HG03135 (cell line): Measurements from ENCODE around the gene EHMT1.
"Not testable (repeated sequence)": the region's sequence is repeated elsewhere in the genome, so short reads cannot be mapped to it uniquely, and the experiment has no call there.

ENCODE experiments used
- ATAC-seq: cut with Tn5 transposase; IDR thresholded peaks from one replicate; pipeline ENCODE4 v1.9.1; 2021; ENCODE audit warnings: mild to moderate bottlenecking, moderate library complexity; ENCODE audit not compliant: unreplicated experiment

EHMT1 gene

DNA sequence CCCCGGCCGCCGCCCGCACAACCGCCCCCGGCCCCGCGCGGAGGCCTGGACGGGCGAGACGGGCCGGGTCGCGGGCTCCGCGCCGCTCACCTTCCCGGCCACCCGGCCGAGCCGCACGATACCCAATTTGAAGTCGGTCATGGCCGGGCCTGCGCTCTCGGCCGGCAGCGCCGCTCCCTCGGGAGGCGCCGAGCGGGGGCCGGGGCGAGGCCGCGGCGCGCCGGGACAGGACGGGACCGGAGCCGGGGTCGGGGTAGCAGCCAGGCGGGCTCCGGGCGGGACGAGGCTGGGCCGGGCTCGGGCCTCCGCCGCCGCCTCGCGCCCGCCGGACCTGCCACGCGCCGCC is 28.7 kb upstream of the EHMT1 start:
- ATAC-seq = no peak

- peak; percentile 82 for ATAC-seq
Observed at GRCh38 chr9:137590469-137591383, 28.1 kb upstream of the EHMT1 start, which contains the start of gene ZMYND19. Gene ZMYND19 (minus strand): TSS chr9:137590512. CDS start chr9:137590263, 249 bp downstream.

- no peak for ATAC-seq
Observed at GRCh38 chr9:137592767-137593166, 26.0 kb upstream of the EHMT1 start.

DNA sequence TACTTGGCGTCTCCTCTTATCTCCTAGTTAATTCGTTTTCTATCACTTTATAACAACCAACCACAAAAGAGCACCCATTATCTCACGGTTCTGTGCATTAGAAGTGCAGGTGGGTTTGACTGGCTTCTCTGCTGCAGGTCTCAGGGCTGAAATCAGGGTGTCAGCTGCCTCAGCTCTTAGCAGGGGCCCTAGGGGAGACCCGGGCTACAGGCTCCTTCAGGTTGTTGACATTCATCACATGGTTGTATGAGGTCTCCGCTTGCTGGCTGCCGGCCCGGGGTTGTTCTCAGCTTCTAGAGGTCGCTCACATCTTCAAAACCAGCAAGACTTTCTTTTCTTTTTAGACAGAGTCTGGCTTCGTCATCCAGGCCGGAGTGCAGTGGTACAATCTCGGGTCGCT is 25.6 kb upstream of the EHMT1 start:
- no peak for ATAC-seq

GRCh38 chr9:137596577-137596976 is 22.2 kb upstream of the EHMT1 start:
- not testable (repeated sequence) for ATAC-seq

DNA sequence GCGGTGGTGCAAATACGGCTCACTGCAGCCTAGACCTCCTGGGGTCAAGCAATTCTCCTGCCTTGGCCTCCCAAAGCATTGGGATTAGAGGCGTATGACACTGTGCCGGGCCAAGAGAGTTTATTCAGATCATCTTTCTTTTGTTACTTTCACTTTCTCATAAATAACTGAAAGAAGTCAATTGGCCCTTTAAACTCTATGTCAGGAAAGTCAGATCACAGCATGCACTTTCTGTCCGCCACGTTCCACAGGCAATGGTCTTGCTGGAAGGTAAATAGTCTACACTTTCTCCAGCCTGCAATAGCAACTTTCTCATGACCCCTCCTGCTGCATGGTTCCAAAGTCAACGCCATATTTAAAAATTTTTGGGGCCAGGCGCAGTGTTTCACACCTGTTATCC is 19.9 kb upstream of the EHMT1 start:
- ATAC-seq = no peak

GRCh38 chr9:137602661-137603060 is 16.1 kb upstream of the EHMT1 start:
- no peak for ATAC-seq

DNA sequence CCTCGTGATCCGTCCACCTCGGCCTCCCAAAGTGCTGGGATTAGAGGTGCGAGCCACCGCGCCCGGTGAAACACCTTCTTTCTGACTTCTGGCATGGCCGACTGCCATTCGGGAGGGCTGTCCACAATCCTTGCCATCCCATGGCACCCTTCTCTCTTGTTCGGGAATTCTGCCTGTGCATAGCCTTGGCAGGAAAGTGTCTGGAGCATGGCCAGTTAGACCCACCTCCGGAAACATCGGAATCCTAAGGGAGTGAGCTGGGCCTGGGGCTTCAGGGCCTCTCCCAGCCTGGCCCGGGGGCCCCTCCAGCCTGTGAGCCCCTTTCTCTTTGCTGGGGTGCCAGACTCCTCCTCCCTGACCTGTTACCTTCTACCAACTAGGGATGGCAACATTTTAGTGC is 14.9 kb upstream of the EHMT1 start:
- ATAC-seq = no peak

DNA sequence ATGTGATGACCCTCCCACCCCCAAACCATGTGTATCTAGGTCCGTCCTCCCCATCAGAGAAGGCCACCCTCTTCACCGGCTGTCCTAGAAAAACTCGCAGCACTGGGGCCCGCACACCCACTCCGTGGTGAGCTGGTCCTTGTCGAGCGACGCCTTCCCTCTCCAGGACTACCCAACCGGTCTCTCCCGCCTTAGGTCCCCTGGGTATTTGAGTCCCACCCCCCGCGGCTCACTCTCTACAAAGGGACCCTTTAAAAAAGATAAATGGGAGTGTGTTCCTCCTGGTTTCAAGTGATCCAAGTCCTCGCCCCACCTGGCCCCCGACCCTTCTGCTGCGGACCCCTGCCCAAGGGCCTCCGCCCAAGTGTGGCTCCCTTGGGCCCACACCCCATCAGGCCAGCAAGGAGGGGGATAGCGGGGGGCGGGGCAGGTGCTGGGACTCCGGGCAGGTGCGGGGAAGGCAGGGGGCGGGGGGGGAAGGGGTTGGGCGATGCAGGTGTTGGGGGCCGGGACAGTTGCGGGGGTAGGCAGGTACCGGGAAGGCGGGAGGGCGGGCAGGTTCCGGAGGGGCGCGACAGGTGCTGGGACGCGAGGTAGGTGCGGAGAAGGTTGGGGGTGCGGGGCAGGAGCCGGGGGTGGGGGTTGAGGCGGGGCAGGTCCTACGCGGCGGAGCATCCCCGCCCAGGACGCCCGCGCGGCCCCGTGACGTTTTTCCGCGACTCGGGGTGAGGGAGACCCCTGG is 14.3 kb upstream of the EHMT1 start:
- no peak for ATAC-seq

- ATAC-seq = peak; percentile 66
Observed at GRCh38 chr9:137605121-137606004, 13.4 kb upstream of the EHMT1 start, which contains the start of gene ARRDC1. Gene ARRDC1 (plus strand): TSS chr9:137605686. CDS start chr9:137605718, 32 bp downstream.

DNA sequence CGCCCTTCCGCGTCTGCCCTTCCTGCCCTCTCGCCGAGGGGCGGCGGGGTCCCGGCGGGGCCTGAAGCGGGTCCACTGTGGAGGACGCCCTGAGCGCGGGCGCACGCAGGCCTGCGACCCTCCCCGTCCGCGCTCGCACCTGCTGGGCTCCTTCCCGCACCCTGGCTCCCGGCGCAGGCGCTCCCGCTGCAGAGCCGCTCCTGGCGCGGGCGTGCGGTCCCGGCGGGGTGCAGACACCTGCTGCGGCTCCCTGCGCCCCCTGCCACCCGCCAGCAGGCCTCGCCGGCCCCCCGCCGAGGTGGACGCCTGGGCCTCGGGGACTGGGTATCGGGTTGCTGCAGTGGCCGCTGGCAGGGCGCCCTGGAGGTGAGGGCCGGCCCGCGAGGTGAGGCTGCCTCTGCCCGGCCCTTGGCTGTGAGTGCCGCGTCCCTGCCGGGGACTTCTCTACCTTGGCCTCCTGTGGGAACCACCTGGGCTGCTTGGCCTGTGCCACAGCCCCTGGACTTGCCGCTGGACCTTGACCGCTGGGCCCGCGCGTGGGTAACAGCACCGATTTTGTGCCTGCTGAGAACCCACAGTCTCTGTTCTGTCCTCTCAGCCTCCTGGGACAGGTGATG is 12.7 kb upstream of the EHMT1 start:
- ATAC-seq = peak; percentile 9

DNA sequence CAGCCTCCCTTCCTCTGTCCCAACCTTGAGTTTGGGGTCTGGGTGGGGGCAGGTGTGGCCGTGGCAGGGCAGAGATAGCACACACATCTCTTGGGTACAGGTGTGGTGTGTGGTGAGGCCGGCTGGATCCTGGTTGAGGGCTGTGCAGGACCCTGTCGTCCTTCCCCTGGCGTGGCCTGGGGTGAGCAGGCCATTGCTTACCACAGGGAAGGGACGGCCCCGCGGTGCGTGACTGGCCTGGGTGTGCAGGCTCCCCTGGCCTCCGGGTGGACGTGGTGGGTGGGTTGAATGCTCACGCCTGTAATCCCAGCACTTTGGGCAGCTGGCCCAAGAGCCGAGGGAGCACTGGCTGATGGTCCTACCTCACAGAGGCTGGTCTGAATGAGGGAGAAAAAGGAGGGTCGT is 12.1 kb upstream of the EHMT1 start:
- ATAC-seq = no peak

- ATAC-seq = no peak
Observed at GRCh38 chr9:137607141-137607857, 11.5 kb upstream of the EHMT1 start.

DNA sequence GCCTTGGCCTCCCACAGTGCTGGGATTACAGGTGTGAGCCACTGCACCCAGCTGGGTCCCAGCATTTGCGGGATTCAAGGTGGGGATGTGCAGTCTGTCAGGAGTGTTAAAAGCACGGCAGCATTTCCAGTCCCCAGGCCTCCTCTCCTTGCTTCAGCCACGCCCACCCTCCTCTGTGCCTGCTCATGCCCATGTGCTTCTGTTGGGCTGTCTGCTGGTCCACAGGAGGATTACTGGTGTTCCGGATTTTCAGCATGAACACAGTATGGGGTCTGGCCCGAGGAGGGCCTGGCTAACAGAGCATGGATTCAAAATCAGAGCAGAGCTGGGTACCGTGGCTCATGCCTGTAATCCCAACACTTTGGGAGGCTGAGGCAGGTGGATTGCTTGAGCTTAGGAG is 7.9 kb upstream of the EHMT1 start:
- ATAC-seq = no peak

DNA sequence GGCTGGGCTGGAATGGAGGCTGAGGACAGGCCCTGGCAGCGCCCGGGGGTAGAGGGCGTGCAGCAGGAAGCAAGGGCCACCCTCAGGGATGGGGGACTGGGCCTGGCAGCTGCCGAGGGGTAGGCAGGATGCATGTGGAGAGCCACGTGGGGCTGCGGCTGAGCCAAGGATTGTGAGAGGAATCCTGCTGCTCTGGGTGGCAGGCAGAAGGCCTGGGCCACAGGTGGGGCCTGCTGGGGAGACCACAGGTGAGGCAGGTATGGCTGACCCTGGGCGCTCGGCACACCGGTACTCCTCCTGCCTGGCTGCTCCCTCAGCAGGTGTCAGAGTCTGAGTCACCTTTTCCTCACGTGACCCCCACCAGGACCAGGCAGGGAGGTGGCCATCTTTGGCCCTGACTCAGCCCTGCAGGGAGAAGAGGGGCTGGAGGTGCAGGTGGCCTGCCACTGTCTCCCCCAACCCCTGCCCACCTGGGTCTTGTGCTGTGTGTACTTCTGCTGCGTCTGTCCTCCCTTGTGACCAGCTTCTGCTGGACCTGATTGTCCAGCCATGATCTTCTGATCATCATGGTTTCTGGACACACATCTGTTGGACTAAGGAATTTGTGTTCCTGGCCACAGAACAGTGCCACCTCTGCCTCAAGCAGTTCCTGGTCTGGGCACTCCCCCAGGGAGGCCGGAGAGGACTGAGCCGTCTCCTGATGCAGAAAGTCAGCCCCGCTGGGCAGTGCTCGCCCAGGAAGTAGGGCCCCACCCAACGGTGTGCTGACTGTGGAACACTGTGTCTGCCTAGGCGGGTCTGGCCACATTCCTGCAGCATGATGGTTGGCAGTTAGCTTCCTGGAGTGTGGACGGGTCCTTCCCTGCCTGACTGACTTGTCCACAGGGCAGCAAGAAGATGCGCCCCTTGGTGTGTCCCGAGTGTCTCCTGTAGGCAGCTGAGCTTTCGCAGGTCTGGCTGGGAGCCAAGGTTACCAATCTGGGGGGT is 6.9 kb upstream of the EHMT1 start:
- ATAC-seq = no peak

- no peak for ATAC-seq
Observed at GRCh38 chr9:137612741-137613142, 6.1 kb upstream of the EHMT1 start.

- ATAC-seq = no peak
Observed at GRCh38 chr9:137613259-137613658, 5.5 kb upstream of the EHMT1 start.

DNA sequence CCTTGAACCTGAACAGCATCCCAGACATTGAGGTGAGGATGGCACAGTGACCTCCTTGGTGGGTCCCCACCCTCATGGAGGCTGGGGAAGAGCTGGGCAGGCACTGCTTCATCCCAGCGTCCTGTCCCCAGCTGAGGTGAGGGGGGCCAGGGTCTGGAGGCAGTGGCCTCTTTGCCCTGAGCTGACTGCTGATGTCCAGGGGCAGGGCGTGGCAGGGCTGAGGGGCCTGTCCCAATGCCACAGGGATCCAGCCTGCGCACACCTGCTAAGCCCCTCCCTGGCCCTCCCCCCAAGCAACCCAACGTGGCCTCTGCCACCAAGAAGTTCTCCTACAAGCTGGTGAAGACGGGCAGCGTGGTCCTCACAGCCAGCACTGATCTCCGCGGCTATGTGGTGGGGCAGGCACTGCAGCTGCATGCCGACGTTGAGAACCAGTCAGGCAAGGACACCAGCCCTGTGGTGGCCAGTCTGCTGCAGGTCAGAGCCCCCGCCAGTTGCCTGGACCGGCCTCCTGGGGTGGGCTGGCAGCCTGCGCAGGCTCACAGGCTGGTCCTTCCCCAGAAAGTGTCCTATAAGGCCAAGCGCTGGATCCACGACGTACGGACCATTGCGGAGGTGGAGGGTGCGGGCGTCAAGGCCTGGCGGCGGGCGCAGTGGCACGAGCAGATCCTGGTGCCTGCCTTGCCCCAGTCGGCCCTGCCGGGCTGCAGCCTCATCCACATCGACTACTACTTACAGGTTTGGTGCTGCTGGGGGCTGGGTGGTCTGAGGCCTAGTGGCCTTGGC is 4.9 kb upstream of the EHMT1 start:
- no peak for ATAC-seq
